Measurements from ENCODE around the gene PSMC4. TPM values are rescaled to one million over a fixed set of nuclear protein-coding genes. Genes with fewer than 3 reads are reported as not detected.

Gene PSMC4
- total RNA-seq, 1 donor from 2014 or later = 134 TPM

Other genes with a start within 250 kb of the PSMC4 start
- gene CLC, start 233.1 kb upstream of the PSMC4 start, total RNA-seq = 1.6 and 1.9 TPM in 2 replicates
- not detected in 2 replicates for gene LEUTX, start 192.3 kb upstream of the PSMC4 start, total RNA-seq
- gene DYRK1B, start 137.0 kb upstream of the PSMC4 start, total RNA-seq = 5.7 and 5.9 TPM in 2 replicates
- gene FBL, start 124.8 kb upstream of the PSMC4 start, total RNA-seq = 375 and 397 TPM in 2 replicates
- 7.3 and 7.4 TPM in 2 replicates for gene FCGBP, start 36.5 kb upstream of the PSMC4 start, total RNA-seq
- 5.4 and 6.1 TPM in 2 replicates for gene ZNF546, start 25.9 kb downstream of the PSMC4 start, total RNA-seq
- 29.4 and 30.0 TPM in 2 replicates for gene ZNF780B, start 85.1 kb downstream of the PSMC4 start, total RNA-seq
- 20.5 and 21.4 TPM in 2 replicates for gene ZNF780A, start 119.8 kb downstream of the PSMC4 start, total RNA-seq
- gene MAP3K10, start 220.3 kb downstream of the PSMC4 start, total RNA-seq = 15.2 and 17.5 TPM in 2 replicates
- not detected in 2 replicates for gene TTC9B, start 247.2 kb downstream of the PSMC4 start, total RNA-seq

All from T-helper 2 cell treated with Interferon-gamma antibody and Interleukin-4, amounts not matched to agents 100 ng/mL and 5 ng/mL, for 36 hours (primary cell).